Measurements from ENCODE around the gene ZNF227.
"Not testable (repeated sequence)": the region's sequence is repeated elsewhere in the genome, so short reads cannot be mapped to it uniquely, and the experiment has no call there.

Gene ZNF227

DNA sequence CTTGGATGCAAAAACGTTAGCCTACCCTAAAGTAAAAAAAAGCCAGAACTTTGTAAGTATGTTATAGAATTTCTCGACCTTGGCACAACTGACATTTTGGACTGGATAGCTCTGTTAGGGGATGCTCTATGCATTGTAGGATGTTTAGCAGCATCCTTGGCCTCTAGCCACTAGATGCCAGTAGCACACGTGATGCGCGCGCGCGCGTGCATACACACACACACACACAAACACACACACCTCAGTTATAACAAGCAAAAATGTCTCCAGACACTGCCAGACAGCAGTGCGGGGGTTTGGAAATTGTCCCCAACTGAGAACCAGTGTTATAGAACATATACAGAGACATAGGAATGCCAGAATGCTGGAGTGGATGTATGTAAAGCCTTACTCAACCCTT lies 30.2 kb upstream of the ZNF227 start:
- TF ChIP-seq, protein P1, sequence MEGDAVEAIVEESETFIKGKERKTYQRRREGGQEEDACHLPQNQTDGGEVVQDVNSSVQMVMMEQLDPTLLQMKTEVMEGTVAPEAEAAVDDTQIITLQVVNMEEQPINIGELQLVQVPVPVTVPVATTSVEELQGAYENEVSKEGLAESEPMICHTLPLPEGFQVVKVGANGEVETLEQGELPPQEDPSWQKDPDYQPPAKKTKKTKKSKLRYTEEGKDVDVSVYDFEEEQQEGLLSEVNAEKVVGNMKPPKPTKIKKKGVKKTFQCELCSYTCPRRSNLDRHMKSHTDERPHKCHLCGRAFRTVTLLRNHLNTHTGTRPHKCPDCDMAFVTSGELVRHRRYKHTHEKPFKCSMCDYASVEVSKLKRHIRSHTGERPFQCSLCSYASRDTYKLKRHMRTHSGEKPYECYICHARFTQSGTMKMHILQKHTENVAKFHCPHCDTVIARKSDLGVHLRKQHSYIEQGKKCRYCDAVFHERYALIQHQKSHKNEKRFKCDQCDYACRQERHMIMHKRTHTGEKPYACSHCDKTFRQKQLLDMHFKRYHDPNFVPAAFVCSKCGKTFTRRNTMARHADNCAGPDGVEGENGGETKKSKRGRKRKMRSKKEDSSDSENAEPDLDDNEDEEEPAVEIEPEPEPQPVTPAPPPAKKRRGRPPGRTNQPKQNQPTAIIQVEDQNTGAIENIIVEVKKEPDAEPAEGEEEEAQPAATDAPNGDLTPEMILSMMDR (IDR thresholded peaks at IDR 0.05; ENCODE audit: extremely low read depth, insufficient read depth, missing control alignments): no peak
- in situ Hi-C loops (cut with MboI; ENCODE audit: low pct_unique_long_range_greater_than_20kb, low sequenced_read_pairs, unreplicated experiment): no loop called here

DNA sequence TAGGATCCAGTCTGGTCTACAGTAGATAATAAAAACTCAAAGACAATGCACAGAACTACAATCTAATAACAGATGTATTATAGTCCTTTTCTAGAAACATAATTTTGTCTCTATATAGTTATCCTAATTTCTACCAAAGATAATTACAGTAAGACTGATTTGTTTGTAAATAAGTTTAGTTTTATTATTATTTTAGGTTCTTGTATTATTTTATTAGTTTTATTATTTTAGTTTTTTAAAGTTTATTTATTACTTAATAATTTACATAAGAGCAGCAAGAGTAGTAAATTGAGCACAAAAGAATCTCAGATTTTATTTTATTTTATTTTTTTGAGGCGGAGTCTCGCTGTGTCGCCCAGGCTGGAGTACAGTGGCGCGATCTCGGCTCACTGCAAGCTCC lies 22.3 kb upstream of the ZNF227 start:
- TF ChIP-seq, protein P1 (IDR thresholded peaks at IDR 0.05; ENCODE audit: extremely low read depth, insufficient read depth, missing control alignments): no peak
- DNase-seq (ENCODE audit: low spot score): no peak
- in situ Hi-C loops (cut with MboI; ENCODE audit: low pct_unique_long_range_greater_than_20kb, low sequenced_read_pairs, unreplicated experiment): no loop called here

More for the DNA sequence above, 30.2 kb upstream of the ZNF227 start:
- no peak for DNase-seq (ENCODE audit: low spot score)

DNA sequence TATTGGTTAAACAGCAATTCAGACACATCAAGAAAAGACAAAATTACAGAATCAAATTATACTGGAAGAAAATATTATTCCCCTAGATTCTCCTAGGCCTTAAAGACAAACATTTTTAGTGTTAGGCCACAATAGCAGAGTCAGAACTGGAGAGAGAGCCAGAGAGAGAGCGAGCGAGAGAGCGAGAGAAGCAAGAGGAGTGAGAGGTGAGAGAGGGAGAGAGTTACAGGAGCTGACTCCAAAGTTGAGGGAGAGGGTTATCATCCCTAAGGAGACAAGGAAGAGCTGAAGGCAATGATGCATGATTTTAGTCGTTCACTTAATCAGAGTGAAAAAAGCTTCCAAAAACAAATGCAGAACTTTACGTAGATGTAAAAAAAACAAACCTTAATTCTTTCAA lies 20.2 kb upstream of the ZNF227 start:
- TF ChIP-seq, protein P1 (IDR thresholded peaks at IDR 0.05; ENCODE audit: extremely low read depth, insufficient read depth, missing control alignments): no peak
- DNase-seq (ENCODE audit: low spot score): no peak
- in situ Hi-C loops (cut with MboI; ENCODE audit: low pct_unique_long_range_greater_than_20kb, low sequenced_read_pairs, unreplicated experiment): no loop called here

DNA sequence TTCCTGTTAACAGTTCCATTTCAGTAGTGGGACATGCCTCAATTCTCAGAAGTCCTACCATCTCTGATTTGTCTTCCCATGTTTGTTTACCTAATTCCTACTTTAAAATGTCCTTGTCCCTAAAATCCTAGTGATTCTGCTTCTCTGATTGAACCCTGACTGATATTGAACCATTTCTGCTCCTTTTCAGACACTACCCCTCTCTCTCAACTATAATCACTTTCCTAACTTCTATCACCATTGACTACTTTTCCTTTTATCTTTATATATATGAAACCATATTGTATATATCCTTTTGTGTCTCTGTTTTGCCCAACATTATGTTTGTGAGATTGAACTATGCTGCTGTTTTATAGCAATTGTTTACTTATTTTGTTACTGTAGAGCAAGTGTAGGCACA lies 15.6 kb upstream of the ZNF227 start:
- no peak for DNase-seq (ENCODE audit: low spot score)
- in situ Hi-C loops (cut with MboI; ENCODE audit: low pct_unique_long_range_greater_than_20kb, low sequenced_read_pairs, unreplicated experiment): no loop called here
- TF ChIP-seq, protein P1 (IDR thresholded peaks at IDR 0.05; ENCODE audit: extremely low read depth, insufficient read depth, missing control alignments): no peak

DNA sequence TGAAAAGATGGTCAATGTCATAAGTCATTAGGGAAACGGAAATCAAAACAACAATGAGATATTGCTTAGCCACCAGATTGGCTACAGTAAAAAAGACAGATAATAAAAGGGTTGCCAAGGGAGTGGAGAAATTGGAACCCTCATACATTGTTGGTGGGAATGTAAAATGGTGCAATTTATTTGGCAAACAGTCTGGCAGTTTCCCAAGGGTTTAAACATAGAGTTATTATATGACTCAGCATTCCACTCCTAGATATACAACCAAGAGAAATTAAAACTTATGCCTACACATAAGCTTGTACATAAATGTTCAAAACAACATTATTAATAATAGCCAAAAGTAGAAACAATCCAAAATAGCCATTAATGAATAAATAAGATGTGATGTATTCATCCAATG lies 9.9 kb upstream of the ZNF227 start:
- in situ Hi-C loops (cut with MboI; ENCODE audit: low pct_unique_long_range_greater_than_20kb, low sequenced_read_pairs, unreplicated experiment): no loop called here
- no peak for DNase-seq (ENCODE audit: low spot score)
- TF ChIP-seq, protein P1 (IDR thresholded peaks at IDR 0.05; ENCODE audit: extremely low read depth, insufficient read depth, missing control alignments): no peak

DNA sequence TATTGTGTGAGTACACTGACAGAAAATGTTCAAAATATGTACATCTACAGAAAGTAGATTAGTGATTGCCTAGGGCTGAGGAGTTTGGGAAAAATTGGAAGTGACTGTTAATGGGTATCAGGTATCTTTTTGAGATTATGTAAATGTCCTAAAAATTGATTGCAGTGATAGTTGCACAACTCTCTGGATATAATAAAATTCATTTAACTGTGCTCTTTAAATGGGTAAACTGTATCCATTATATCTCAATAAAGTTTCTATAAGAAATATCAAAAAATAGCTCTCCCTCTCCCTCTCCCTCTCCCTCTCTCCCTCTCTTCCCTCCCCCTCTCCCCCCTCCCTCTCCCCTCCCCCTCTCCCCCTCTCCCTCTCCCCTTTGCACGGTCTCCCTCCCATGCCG lies 9.4 kb upstream of the ZNF227 start:
- DNase-seq (ENCODE audit: low spot score): no peak
- in situ Hi-C loops (cut with MboI; ENCODE audit: low pct_unique_long_range_greater_than_20kb, low sequenced_read_pairs, unreplicated experiment): no loop called here
- TF ChIP-seq, protein P1 (IDR thresholded peaks at IDR 0.05; ENCODE audit: extremely low read depth, insufficient read depth, missing control alignments): no peak

DNA sequence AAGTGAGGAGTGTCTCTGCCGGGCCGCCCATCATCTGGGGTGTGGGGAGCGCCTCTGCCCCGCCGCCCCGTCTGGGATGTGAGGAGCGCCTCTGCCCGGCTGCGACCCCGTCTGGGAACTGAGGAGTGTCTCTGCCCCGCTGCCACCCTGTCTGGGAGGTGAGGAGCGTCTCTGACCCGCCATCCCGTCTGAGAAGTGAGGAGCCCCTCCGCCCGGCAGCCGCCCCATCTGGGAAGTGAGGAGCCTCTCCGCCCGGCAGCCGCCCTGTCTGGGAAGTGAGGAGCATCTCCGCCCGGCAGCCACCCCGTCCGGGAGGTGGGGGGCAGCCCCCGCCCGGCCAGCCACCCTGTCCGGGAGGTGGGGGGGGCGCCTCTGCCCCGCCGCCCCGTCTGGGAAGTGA lies 8.5 kb upstream of the ZNF227 start:
- DNase-seq (ENCODE audit: low spot score); in situ Hi-C loops (cut with MboI; ENCODE audit: low pct_unique_long_range_greater_than_20kb, low sequenced_read_pairs, unreplicated experiment): not testable (repeated sequence)
